Rectal smooth muscle tissue (tissue), 1 donor: Measurements from ENCODE around the gene STX2.
"Not testable (repeated sequence)": the region's sequence is repeated elsewhere in the genome, so short reads cannot be mapped to it uniquely, and the experiment has no call there.

Experiments used
- H3K27ac ChIP-seq: one replicate; pipeline ENCODE4 v1.7.0; 2013; ENCODE audit warnings: low read depth, low read length, inconsistent platforms
- H3K27me3 ChIP-seq: one replicate; pipeline ENCODE4 v1.7.0; 2013; ENCODE audit warnings: low read length; ENCODE audit not compliant: control insufficient read depth, insufficient read depth
- H3K36me3 ChIP-seq: one replicate; pipeline ENCODE4 v1.7.0; 2013; ENCODE audit warnings: low read length; ENCODE audit not compliant: control insufficient read depth, insufficient read depth
- H3K4me1 ChIP-seq: one replicate; pipeline ENCODE4 v1.7.0; 2013; ENCODE audit warnings: low read length; ENCODE audit not compliant: control insufficient read depth, insufficient read depth
- H3K4me3 ChIP-seq: one replicate; pipeline ENCODE4 v1.7.0; 2013; ENCODE audit warnings: low read length
- H3K9ac ChIP-seq: one replicate; pipeline ENCODE4 v1.7.0; 2013; ENCODE audit warnings: low read length

Gene STX2

DNA sequence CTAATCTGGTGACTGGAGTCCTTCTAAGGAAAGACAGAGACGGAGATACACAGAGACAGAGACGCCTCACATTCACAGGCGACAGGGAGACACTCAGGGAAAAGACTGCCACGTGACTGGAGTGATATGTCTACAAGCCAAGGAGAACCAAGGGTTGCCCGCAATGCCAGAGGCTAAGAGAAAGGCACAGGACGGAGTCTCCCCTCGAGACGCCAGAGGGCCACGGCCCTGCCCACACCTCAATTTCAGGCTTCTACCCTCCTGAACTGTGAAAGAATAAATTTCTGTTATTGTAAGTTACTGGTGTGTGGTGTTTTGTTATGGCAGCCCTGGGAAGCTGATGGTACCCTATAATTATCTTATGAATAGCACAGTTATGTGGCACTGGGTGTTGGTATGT lies 21.3 kb upstream of the STX2 start:
- Histone ChIP-seq H3K4me1 (no peaks in the 10 kb centered on the region), H3K4me3 (no peak overlapping the region), H3K27me3 (no peaks in the 10 kb centered on the region)

DNA sequence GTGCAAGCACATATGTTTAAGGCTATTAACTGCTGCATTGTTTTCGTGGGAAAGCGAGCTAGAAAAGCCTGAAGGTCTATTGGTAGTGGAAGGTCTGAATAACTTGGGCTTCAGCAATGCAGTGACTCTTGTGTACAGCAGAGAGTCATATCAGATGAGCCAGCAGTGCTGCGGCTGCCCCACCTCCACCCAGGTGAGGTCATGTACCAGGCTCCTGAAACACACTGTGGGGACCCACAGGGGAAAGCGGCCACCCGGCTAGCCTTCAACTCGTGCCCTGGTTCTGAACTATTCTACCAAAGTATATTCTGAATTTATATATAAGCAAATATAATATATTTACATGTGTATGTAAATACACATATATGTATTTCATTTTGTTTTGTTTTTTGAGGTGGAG lies 20.1 kb upstream of the STX2 start:
- Histone ChIP-seq H3K9ac (no peak overlapping the region), H3K4me3 (no peak overlapping the region), H3K27me3 (no peaks in the 10 kb centered on the region), H3K36me3 (no peaks in the 10 kb centered on the region), H3K27ac (no peak overlapping the region), H3K4me1 (no peaks in the 10 kb centered on the region)

More for the DNA sequence above, 21.3 kb upstream of the STX2 start:
- H3K36me3 ChIP-seq: no peaks in the 10 kb centered on the region
- no peak overlapping the region for H3K27ac ChIP-seq
- no peak overlapping the region for H3K9ac ChIP-seq

DNA sequence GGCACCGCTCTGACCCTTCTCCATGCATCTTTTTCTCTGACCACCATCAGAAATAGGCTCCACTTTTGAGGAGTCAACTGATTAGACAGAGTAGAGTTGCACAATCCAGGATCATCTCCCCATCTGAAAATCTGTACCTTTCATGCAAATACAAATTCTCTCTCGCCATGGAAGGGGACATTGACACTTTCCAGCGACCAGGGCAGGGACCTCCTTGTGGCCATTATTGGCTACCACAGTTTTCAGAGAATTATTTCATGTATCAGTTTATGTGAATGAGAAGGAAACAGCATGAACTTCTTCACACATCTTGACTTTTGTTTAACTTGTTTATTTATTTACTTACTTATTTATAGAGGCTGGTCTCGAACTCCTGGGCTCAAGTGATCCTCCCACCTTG lies 19.0 kb upstream of the STX2 start:
- no peak overlapping the region for H3K4me3 ChIP-seq
- H3K4me1 ChIP-seq: no peaks in the 10 kb centered on the region
- no peak overlapping the region for H3K9ac ChIP-seq
- H3K27ac ChIP-seq: no peak overlapping the region
- H3K36me3 ChIP-seq: no peaks in the 10 kb centered on the region
- H3K27me3 ChIP-seq: no peaks in the 10 kb centered on the region

DNA sequence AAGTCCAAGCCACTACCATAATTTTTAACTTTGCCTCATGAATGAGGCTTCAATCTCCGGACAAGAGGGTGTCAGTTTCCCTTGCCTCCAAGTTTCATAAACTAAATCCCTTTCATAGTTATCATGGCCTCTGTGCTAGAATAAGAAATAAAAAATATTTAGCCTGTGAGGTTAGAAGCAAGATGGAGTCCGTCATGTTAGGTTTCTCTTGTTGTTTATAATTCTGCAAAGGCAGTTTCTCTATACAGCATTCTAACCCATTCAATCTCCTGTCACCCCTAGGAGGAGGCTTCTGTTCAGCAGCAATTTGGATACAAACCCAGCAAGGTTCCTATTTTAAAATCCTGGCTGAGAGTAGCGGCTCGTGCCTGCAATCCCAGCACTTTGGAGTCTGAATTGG lies 17.0 kb upstream of the STX2 start:
- Histone ChIP-seq H3K27ac (no peak overlapping the region), H3K4me3 (no peak overlapping the region), H3K9ac (no peak overlapping the region), H3K4me1 (no peaks in the 10 kb centered on the region), H3K36me3 (no peaks in the 10 kb centered on the region), H3K27me3 (no peaks in the 10 kb centered on the region)

- H3K4me1 ChIP-seq: no peaks in the 10 kb centered on the region
- H3K4me3 ChIP-seq: no peak overlapping the region
- H3K27me3 ChIP-seq: no peaks in the 10 kb centered on the region
- H3K9ac ChIP-seq: no peak overlapping the region
- no peak overlapping the region for H3K27ac ChIP-seq
- H3K36me3 ChIP-seq: no peaks in the 10 kb centered on the region
These were observed 11.5 kb upstream of the STX2 start for GRCh38 chr12:130850418-130851021.

GRCh38 chr12:130849561-130850417 lies 10.7 kb upstream of the STX2 start:
- Histone ChIP-seq H3K36me3 (no peaks in the 10 kb centered on the region), H3K27ac (no peak overlapping the region), H3K9ac (no peak overlapping the region), H3K27me3 (no peaks in the 10 kb centered on the region), H3K4me3 (no peak overlapping the region), H3K4me1 (no peaks in the 10 kb centered on the region)

GRCh38 chr12:130848785-130849305 lies 9.8 kb upstream of the STX2 start:
- H3K36me3 ChIP-seq, H3K27ac ChIP-seq, H3K27me3 ChIP-seq, H3K4me1 ChIP-seq, H3K4me3 ChIP-seq, H3K9ac ChIP-seq: not testable (repeated sequence)

DNA sequence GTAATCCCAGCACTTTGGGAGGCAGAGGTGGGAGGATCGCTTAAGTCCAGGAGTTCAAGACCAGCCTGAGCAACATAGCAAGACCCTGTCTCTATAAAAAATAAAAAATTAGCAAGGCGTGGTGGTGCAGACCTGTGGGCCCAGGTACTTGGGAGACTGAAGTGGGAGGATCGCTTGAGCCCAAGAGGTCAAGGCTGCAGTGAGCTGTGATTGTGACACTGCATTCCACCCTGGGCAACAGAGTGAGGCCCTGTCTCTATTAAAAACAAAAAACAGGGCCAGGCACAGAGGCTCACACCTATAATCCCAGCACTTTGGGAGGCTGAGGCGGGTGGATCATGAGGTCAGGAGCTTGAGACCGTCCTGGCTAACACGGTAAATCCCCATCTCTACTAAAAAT lies 9.1 kb upstream of the STX2 start:
- not testable (repeated sequence) for H3K4me3 ChIP-seq, H3K36me3 ChIP-seq, H3K27ac ChIP-seq

DNA sequence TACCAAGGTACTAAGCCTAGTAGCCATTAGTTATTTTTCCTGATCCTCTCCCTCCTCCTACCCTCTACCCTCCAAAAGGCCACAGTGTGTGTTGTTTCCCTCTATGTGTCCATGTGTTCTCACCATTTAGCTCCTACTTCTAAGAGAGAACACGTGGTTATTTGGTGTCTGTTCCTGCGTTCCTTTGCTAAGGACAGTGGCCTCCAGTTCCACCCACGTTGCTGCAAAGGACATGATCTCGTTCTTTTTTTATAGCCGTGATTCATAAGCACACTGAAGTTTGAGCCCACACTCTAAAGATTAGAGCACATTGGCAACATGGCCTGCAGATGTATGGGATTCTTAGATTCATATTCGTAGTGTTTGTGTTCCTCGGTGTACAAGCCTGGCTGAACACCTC lies 8.1 kb upstream of the STX2 start:
- Histone ChIP-seq H3K9ac (no peak overlapping the region), H3K36me3 (no peaks in the 10 kb centered on the region), H3K4me3 (no peak overlapping the region), H3K27ac (no peak overlapping the region), H3K4me1 (no peaks in the 10 kb centered on the region), H3K27me3 (no peaks in the 10 kb centered on the region)

More for the DNA sequence above, 9.1 kb upstream of the STX2 start:
- H3K27me3 ChIP-seq, H3K9ac ChIP-seq, H3K4me1 ChIP-seq: not testable (repeated sequence)

- no peaks in the 10 kb centered on the region for H3K4me1 ChIP-seq
- no peaks in the 10 kb centered on the region for H3K36me3 ChIP-seq
- no peak overlapping the region for H3K4me3 ChIP-seq
- H3K27ac ChIP-seq: no peak overlapping the region
- H3K9ac ChIP-seq: no peak overlapping the region
- H3K27me3 ChIP-seq: no peaks in the 10 kb centered on the region
These were observed 7.3 kb upstream of the STX2 start for GRCh38 chr12:130846369-130846768.

GRCh38 chr12:130839770-130840404 lies 837 bp upstream of the STX2 start:
- H3K36me3 ChIP-seq: no peaks in the 10 kb centered on the region
- H3K27me3 ChIP-seq: no peaks in the 10 kb centered on the region
- H3K4me3 ChIP-seq: peak overlapping the region; percentile 50
- H3K9ac ChIP-seq: no peak overlapping the region
- H3K27ac ChIP-seq: no peak overlapping the region
- peaks cover 4% of the 10 kb centered on the region for H3K4me1 ChIP-seq

- Histone ChIP-seq H3K27ac (peak overlapping the region; percentile 38), H3K4me3 (peak overlapping the region; percentile 78), H3K4me1 (peaks cover 4% of the 10 kb centered on the region), H3K27me3 (no peaks in the 10 kb centered on the region), H3K9ac (peak overlapping the region; percentile 16), H3K36me3 (no peaks in the 10 kb centered on the region)
These were observed 633 bp downstream of the STX2 start for GRCh38 chr12:130838284-130838950.
